NCI-H226 (cell line): Measurements from ENCODE around the gene HTR2B.
A peak's percentile ranks its signal among the peaks of the same experiment; 100 is the strongest.
"Not testable (repeated sequence)": the region's sequence is repeated elsewhere in the genome, so short reads cannot be mapped to it uniquely, and the experiment has no call there.

Source experiments
- DNase-seq: peaks from one replicate; pipeline ENCODE4 v3.0.0-alpha.2; 2015

HTR2B gene

DNA sequence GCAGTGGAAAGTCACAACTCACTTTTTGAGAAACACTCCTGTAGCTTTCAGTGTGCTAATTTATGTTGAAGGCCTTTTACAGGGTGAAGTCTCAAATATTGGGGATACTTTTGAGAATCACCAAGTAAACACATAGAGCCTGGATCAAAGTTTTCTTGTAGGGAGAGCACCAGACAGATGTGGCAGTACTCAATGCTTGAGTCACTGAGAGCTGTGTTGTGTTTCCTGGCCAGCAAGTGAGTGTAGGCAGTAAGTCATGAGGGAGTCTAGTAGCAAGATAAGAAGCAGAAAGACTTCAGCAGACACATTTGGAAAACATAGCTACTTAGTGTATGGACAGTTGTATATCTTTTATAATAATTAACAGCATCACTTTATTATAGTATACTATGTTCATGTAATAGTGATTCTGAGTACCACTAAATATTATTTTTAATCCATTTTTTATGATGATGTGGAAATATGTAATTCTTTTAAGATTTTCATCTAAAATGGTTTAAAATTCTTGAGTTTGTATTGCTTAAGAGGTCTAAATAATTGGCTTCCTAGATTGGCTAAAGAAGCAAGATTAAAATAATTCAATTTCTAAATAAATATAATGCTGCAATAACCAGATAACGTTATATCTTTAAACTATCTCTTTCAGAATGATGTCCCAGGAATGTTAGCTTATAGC lies 55.3 kb downstream of the HTR2B start:
- DNase-seq: peak; percentile 18

GRCh38 chr2:231068525-231069222 lies 56.2 kb downstream of the HTR2B start:
- peak; percentile 32 for DNase-seq

DNA sequence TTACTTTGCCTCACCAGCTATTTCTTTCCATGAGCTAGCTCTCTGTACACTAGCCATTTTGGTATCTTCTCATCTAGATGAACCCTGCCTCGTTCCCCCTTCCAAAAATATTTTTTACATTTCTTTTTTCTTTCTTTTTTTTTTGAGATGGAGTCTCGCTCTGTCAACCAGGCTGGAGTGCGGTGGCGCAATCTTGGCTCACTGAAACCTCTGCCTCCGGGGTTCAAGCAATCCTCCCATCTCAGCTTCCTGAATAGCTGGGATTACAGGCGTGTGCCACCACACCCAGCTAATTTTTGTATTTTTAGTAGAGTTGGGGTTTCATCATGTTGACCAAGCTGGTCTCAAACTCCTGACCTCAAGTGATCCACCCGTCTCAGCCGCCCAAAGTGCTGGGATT lies 57.3 kb downstream of the HTR2B start:
- not testable (repeated sequence) for DNase-seq

DNA sequence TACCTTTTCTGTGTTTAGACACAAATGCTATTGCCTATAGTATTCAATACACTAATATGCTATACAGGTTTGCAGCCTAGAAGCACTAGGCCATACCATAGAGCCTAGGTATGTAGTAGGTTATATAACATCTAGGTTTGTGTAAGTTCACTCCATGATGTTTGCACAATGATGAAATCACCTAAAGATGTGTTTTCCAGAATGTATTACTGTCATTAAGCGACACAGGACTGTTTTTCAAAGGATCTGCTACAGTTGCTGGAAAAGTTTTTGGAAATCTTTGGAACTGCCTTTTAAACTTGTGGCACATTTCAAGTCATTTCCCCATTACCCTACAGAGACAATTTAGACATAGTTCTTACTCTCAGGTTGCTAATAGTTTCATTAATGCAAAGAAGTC lies 58.9 kb downstream of the HTR2B start:
- no peak for DNase-seq

DNA sequence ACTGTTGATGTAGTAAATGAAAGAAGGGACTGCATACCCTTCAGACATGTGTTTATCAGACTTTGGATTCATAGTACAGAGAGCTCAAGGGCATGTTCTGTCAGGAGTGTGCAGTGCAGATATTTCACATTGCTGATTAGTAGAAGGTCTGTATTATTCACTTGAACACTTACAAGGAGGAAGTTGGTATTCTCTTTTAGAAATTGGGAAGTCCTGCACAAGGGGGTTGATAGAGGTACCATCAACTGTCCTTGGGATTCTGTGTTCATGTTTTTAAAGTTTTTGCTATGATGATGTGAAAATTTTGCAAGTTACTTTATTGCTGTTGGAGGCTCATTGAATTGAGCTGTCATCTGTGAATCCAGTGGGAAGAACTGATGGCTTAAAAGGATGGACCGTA lies 61.5 kb downstream of the HTR2B start:
- DNase-seq: no peak

- DNase-seq: no peak
These were observed 62.1 kb downstream of the HTR2B start for GRCh38 chr2:231062776-231063175.

- no peak for DNase-seq
These were observed 65.1 kb downstream of the HTR2B start for GRCh38 chr2:231059756-231060155.

DNA sequence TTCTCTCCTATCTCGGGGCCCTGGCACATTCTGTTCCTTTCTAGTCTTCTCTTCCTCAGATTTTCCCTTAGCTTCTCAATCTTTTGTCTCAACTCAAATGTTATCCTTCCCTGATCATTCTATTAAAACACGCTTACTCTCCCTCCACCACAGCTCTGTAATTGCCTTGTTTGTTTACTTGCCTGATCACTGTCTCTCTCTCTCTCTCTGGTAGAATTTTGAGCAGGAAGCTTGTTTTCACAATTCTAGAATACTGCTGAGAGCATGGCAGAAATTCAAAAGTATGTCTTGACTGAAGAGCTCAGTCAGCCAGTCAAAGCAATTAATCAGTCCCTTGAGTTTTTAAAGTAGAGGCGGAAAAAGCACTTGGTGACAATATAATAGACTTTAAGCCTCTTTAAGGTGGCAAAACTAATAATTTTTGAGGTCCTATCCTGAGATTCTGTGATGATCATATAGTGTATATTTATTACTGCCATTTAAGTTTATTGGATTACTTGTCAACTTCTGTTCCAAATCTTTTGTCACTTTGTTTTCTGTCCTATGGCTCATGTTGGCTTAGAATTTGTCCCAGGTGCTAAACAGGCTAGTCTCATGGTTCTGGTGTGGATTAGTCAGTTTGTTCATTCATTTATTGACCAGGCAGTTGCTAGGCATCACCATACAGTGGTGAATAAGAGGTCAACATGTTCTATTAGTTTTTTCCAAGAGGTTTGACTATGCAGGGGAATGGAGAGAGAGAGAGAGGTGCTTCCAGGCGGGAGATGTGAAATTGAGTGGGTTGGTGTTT lies 65.9 kb downstream of the HTR2B start:
- DNase-seq: no peak
